Karpas-422 (cell line): Measurements from ENCODE around the gene TNS1. TPM values are rescaled to one million over a fixed set of nuclear protein-coding genes. Genes with fewer than 3 reads are reported as not detected.

Experiments
- DNase-seq: peaks from one replicate; pipeline ENCODE4 v3.0.0-alpha.2; 2015
- H2AFZ ChIP-seq: fragments of 200-600 bp; sonication (generic); 2 replicates; pipeline ENCODE4 v1.6.1; 2014; ENCODE audit warnings: antibody characterized with exemption, low read length, mixed read lengths
- H3K27ac ChIP-seq: fragments of 200-600 bp; sonication (generic); 2 replicates; pipeline ENCODE4 v1.5.1; 2014; ENCODE audit warnings: mild to moderate bottlenecking, low read length, moderate library complexity
- H3K27me3 ChIP-seq: fragments of 200-600 bp; sonication (generic); 2 replicates; pipeline ENCODE4 v1.6.1; 2014; ENCODE audit warnings: low read length, mixed read lengths
- H3K36me3 ChIP-seq: fragments of 200-600 bp; sonication (generic); 2 replicates; pipeline ENCODE4 v1.6.1; 2014; ENCODE audit warnings: low read length, mixed read lengths; ENCODE audit not compliant: insufficient read depth
- H3K4me1 ChIP-seq: fragments of 200-600 bp; sonication (generic); 2 replicates; pipeline ENCODE4 v1.6.1; 2014; ENCODE audit warnings: mild to moderate bottlenecking, low read length, mixed read lengths
- H3K4me2 ChIP-seq: fragments of 200-600 bp; sonication (generic); 2 replicates; pipeline ENCODE4 v1.6.1; 2014; ENCODE audit warnings: low read length, low read depth, mild to moderate bottlenecking; ENCODE audit not compliant: poor library complexity, severe bottlenecking
- H3K4me3 ChIP-seq: fragments of 200-600 bp; sonication (generic); 2 replicates; pipeline ENCODE4 v1.5.1; 2014; ENCODE audit warnings: mild to moderate bottlenecking, antibody characterized with exemption, low read length, mixed read lengths
- H3K79me2 ChIP-seq: fragments of 200-600 bp; sonication (generic); 2 replicates; pipeline ENCODE4 v1.6.1; 2014; ENCODE audit warnings: mild to moderate bottlenecking, low read length, mixed read lengths
- H3K9ac ChIP-seq: fragments of 200-600 bp; sonication (generic); 2 replicates; pipeline ENCODE4 v1.6.0; 2014; ENCODE audit warnings: low read length
- H3K9me2 ChIP-seq: fragments of 200-600 bp; sonication (generic), shearing (Covaris generic); replicated peaks from 2 replicates; pipeline ENCODE4 v1.6.0; 2014; ENCODE audit warnings: mild to moderate bottlenecking, low read length, moderate library complexity; ENCODE audit not compliant: insufficient read depth
- H3K9me3 ChIP-seq: fragments of 300-700, 200-600 bp; sonication (generic); 2 replicates; pipeline ENCODE4 v1.6.1; 2014; ENCODE audit warnings: low read length, mixed read lengths
- H4K20me1 ChIP-seq: fragments of 200-600 bp; sonication (generic); 2 replicates; pipeline ENCODE4 v1.6.1; 2014; ENCODE audit warnings: mild to moderate bottlenecking, antibody characterized with exemption, low read length, low read depth; ENCODE audit not compliant: insufficient read depth
- total RNA-seq: library from RNA; depleted of rRNA; stranded (reverse); fragments of >200 nt; shearing (Covaris generic); gene quantifications from 2 replicates; pipeline ENCODE4 v1.2.3, GENCODE V29; 2014; ENCODE audit warnings: low replicate concordance

TNS1 gene
- total RNA-seq, 1 experiment from 2014 or later = 1.7 TPM

DNA sequence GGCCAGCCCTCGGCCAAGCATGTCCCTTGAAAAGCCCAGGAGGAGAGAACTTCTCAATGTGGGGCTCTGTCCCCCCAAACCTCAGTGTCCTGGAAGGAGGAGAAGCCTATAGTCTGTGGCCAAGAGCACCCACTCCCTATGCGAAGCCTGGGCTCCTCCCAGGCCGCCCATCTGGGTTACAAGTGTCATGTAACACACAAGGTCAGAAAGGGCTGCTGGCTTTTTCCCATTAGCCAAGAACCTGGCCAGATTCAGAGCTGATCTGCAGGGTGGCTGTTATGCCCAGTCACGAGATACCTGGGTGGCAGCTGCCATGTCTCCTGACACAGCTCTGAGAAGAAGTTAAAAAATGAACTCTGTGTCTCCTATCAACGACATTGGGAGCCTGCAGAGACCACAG is 170.7 kb downstream of the TNS1 start:
- no peak overlapping the region for H2AFZ ChIP-seq

DNA sequence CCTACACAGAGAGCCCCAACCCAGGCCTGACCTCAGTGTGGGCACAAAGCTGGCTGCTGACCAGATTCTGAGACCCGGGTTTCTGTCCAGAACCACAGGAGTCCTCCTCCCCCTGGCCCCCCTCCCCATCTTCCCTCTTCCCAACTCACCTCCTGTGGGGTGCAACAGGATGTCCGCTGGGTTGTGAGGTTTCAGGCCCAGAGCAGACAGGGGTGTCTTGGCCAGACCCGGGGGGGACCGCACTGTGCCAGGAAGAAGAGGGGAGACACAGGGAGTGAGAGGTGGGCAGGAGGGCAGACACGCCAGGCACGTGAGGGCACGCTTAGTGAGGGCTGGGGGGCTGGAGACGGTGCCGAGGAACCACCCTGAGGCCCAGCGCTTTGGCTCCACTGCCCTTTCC is 171.5 kb downstream of the TNS1 start:
- Histone ChIP-seq H3K27me3 (no peaks in the 10 kb centered on the region), H3K4me2 (no peak overlapping the region), H3K9me3 (no peaks in the 10 kb centered on the region), H3K9ac (no peak overlapping the region), H3K4me3 (no peak overlapping the region), H3K9me2 (no peaks in the 10 kb centered on the region), H3K79me2 (no peaks in the 10 kb centered on the region), H4K20me1 (no peaks in the 10 kb centered on the region), H3K36me3 (no peaks in the 10 kb centered on the region), H3K4me1 (peaks cover 5% of the 10 kb centered on the region; the same call in 1 of the 2 replicates), H2AFZ (no peak overlapping the region), H3K27ac (no peak overlapping the region)
- no peak for DNase-seq

More for the DNA sequence above, 170.7 kb downstream of the TNS1 start:
- H3K4me1 ChIP-seq = peaks cover 5% of the 10 kb centered on the region; the same call in 1 of the 2 replicates
- no peak overlapping the region for H3K9ac ChIP-seq
- no peak overlapping the region for H3K27ac ChIP-seq
- no peak for DNase-seq
- no peaks in the 10 kb centered on the region for H3K36me3 ChIP-seq
- no peaks in the 10 kb centered on the region for H3K27me3 ChIP-seq
- no peak overlapping the region for H3K4me3 ChIP-seq
- no peaks in the 10 kb centered on the region for H3K79me2 ChIP-seq
- H3K9me2 ChIP-seq = no peaks in the 10 kb centered on the region
- H4K20me1 ChIP-seq = no peaks in the 10 kb centered on the region
- H3K9me3 ChIP-seq = no peaks in the 10 kb centered on the region
- H3K4me2 ChIP-seq = no peak overlapping the region

DNA sequence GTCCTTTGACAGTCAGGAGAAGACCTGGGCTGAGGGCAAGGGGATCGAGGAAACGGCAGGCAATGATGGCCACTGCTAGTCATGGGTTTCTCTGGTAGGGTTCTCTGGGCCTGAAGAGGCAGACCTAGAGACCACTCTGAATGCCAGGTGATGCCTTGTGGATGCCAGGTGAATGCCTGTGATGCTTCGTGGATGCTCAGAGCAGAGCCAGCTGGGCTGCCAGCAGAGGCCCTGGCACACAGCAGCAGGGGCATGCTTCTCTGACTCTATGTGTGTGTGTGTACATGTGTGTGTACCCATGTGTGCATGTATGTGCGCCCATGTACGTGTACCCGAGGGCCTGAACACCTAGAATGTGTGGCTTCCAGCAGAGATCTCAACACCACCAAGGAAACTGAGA is 172.0 kb downstream of the TNS1 start:
- Histone ChIP-seq H3K9me2 (no peaks in the 10 kb centered on the region), H3K4me2 (no peak overlapping the region), H4K20me1 (no peaks in the 10 kb centered on the region)

DNA sequence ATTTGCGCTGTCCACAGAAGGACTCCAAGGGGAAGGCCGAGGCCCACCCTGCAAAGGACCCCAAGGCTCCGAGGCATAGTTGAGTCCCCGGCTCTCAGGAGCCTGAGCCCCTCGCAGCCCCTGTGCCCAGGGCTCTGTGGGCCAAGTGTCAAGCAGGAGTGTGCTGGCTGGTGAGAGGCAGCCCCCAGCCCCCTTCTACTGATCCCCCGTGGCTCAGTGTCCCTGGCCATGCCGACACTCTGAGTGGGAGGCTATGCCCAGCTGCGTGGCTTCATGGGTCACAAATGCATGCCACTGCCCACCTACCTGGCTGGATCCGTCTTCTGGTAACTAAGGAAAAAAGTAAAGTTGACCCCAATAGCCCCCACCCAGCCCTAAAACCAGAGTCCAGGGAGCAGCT is 172.7 kb downstream of the TNS1 start:
- Histone ChIP-seq H3K36me3 (no peaks in the 10 kb centered on the region), H2AFZ (no peak overlapping the region), H3K27me3 (no peaks in the 10 kb centered on the region), H3K4me3 (no peak overlapping the region), H4K20me1 (no peaks in the 10 kb centered on the region), H3K27ac (no peak overlapping the region), H3K9ac (no peak overlapping the region), H3K4me2 (no peak overlapping the region), H3K79me2 (no peaks in the 10 kb centered on the region), H3K9me3 (no peaks in the 10 kb centered on the region), H3K9me2 (no peaks in the 10 kb centered on the region), H3K4me1 (no peaks in the 10 kb centered on the region)
- no peak for DNase-seq

More for the DNA sequence above, 172.0 kb downstream of the TNS1 start:
- Histone ChIP-seq H3K27me3 (no peaks in the 10 kb centered on the region), H3K9ac (no peak overlapping the region), H3K36me3 (no peaks in the 10 kb centered on the region), H3K4me3 (no peak overlapping the region), H3K4me1 (peaks cover 5% of the 10 kb centered on the region; the same call in 1 of the 2 replicates), H3K27ac (no peak overlapping the region), H3K79me2 (no peaks in the 10 kb centered on the region), H2AFZ (no peak overlapping the region), H3K9me3 (no peaks in the 10 kb centered on the region)
- no peak for DNase-seq

DNA sequence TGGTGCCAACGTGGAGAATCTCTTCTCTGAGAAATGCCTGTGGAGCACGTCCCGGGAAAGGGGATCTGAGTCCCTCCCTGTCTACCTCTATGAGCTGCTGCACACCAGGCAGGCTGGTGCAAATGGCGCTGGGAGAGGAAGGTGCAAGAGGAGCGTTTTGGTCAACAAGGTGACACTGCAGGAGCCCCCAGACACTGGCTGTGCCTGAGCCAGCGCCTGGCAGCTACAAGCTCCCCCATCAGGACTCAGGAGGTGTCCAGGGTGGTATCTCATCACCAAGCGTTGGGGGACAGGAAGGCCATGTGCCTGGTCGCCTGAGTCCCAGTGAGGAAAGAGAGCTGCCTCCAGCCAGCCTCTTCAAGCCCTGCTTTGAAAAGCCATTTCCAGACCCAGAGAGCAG is 173.4 kb downstream of the TNS1 start:
- Histone ChIP-seq H3K36me3 (no peaks in the 10 kb centered on the region), H4K20me1 (no peaks in the 10 kb centered on the region), H3K9me2 (no peaks in the 10 kb centered on the region), H3K4me2 (no peak overlapping the region), H3K27me3 (no peaks in the 10 kb centered on the region), H3K79me2 (no peaks in the 10 kb centered on the region), H3K9me3 (no peaks in the 10 kb centered on the region), H3K4me1 (no peaks in the 10 kb centered on the region), H3K27ac (no peak overlapping the region), H3K4me3 (no peak overlapping the region), H2AFZ (no peak overlapping the region), H3K9ac (no peak overlapping the region)
- DNase-seq = no peak

GRCh38 chr2:217828336-217828735 is 174.5 kb downstream of the TNS1 start:
- Histone ChIP-seq H3K9ac (no peak overlapping the region), H4K20me1 (no peaks in the 10 kb centered on the region), H3K9me2 (no peaks in the 10 kb centered on the region), H3K9me3 (no peaks in the 10 kb centered on the region), H3K79me2 (no peaks in the 10 kb centered on the region), H3K4me3 (no peak overlapping the region), H3K27ac (no peak overlapping the region), H3K4me1 (no peaks in the 10 kb centered on the region), H3K27me3 (no peaks in the 10 kb centered on the region), H3K36me3 (no peaks in the 10 kb centered on the region), H3K4me2 (no peak overlapping the region), H2AFZ (no peak overlapping the region)
- no peak for DNase-seq

DNA sequence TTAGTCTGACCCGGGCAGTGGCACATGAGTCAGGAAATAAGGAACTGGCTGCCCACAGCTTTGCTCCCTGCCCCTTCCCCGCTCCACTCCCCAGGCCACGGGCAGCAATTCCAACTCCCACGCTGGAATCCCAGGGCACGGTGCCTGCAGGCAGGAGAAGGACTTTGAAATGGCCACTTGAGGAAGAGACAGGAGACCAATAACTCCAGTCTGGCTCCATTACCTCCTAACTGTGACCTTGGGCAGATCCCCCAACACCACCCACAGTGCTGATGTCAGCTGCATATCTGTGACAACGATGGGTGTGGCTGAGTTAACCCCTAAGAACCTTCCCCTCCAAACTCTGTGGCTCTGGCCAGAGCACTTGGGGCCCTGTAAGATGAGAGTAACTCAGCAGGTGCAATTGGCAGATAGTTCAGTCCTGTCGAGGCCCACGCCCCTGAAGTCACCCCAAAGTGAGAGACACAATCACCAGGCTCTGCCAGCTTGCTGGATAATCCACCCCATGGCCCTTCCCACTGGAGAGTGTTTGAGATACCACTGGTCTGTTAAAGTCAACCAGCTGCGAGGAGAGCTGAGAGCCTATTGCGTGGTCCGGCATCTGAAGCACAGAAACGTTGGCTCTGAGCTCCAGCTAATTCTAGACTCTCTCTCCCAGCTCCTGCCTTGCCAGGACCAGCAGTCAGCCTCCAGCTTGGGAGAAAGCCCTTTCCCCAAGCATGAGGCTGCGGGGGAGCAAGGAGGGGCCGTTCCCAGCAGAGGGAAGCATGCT is 175.2 kb downstream of the TNS1 start:
- no peaks in the 10 kb centered on the region for H3K36me3 ChIP-seq
- no peak overlapping the region for H3K4me3 ChIP-seq
- no peak overlapping the region for H3K27ac ChIP-seq
- DNase-seq = no peak
- H4K20me1 ChIP-seq = no peaks in the 10 kb centered on the region
- no peaks in the 10 kb centered on the region for H3K79me2 ChIP-seq
- H3K4me1 ChIP-seq = no peaks in the 10 kb centered on the region
- H3K9ac ChIP-seq = no peak overlapping the region
- H3K4me2 ChIP-seq = no peak overlapping the region
- H2AFZ ChIP-seq = no peak overlapping the region
- no peaks in the 10 kb centered on the region for H3K9me2 ChIP-seq
- H3K9me3 ChIP-seq = no peaks in the 10 kb centered on the region
- H3K27me3 ChIP-seq = no peaks in the 10 kb centered on the region

GRCh38 chr2:217826991-217827390 is 175.8 kb downstream of the TNS1 start:
- no peak for DNase-seq
- Histone ChIP-seq H4K20me1 (no peaks in the 10 kb centered on the region), H3K4me2 (no peak overlapping the region), H3K4me1 (no peaks in the 10 kb centered on the region), H3K36me3 (no peaks in the 10 kb centered on the region), H3K9me3 (no peaks in the 10 kb centered on the region), H3K79me2 (no peaks in the 10 kb centered on the region), H3K4me3 (no peak overlapping the region), H3K9ac (no peak overlapping the region), H3K27me3 (no peaks in the 10 kb centered on the region), H3K27ac (no peak overlapping the region), H3K9me2 (no peaks in the 10 kb centered on the region), H2AFZ (no peak overlapping the region)
